Liver (tissue), 9 donors: ENCODE measurements around the gene PYM1. TPM values are rescaled to one million over a fixed set of nuclear protein-coding genes. Genes with fewer than 3 reads are reported as not detected.

Experiments used
- DNase-seq: peaks from one replicate; pipeline ENCODE4 v3.0.0-alpha.2; 2017; ENCODE audit warnings: low spot score
- H3K27ac ChIP-seq, 2 donors: one replicate each; pipeline ENCODE4 v1.7.0; 2013; ENCODE audit warnings: inconsistent platforms in 2 of 2, low read length in 2 of 2, control low read depth in 1 of 2, low read depth in 1 of 2, mild to moderate bottlenecking in 1 of 2
- H3K27me3 ChIP-seq, 4 donors: one replicate each; pipeline versions ENCODE4 v1.6.1 to v1.7.0; 2013; ENCODE audit warnings: low read length in 3 of 4, inconsistent platforms in 1 of 4, mild to moderate bottlenecking in 1 of 4, moderate library complexity in 1 of 4; ENCODE audit not compliant: control insufficient read depth in 4 of 4, insufficient read depth in 4 of 4
- H3K36me3 ChIP-seq, 4 donors: one replicate each; pipeline versions ENCODE4 v1.6.1 to v1.7.0; 2013; ENCODE audit warnings: low read length in 3 of 4, mild to moderate bottlenecking in 3 of 4, low read depth in 1 of 4, moderate library complexity in 1 of 4; ENCODE audit not compliant: control insufficient read depth in 4 of 4, insufficient read depth in 3 of 4
- H3K4me1 ChIP-seq, 4 donors: one replicate each; pipeline versions ENCODE4 v1.6.1 to v1.7.0; 2013; ENCODE audit warnings: low read length in 3 of 4, mild to moderate bottlenecking in 3 of 4, moderate library complexity in 1 of 4; ENCODE audit not compliant: control insufficient read depth in 4 of 4, insufficient read depth in 4 of 4
- H3K4me3 ChIP-seq, 3 donors: one replicate each; pipeline versions ENCODE4 v1.6.1 to v1.7.0; 2013; ENCODE audit warnings: low read length in 3 of 3, control low read depth in 1 of 3, low read depth in 1 of 3, mild to moderate bottlenecking in 1 of 3
- H3K9ac ChIP-seq, 2 donors: one replicate each; pipeline ENCODE4 v1.7.0; 2013; ENCODE audit warnings: low read length in 2 of 2, mild to moderate bottlenecking in 2 of 2, moderate library complexity in 2 of 2, control low read depth in 1 of 2, low read depth in 1 of 2
- H3K9me3 ChIP-seq, 4 donors: one replicate each; pipeline versions ENCODE4 v1.6.1 to v1.7.0; 2013; ENCODE audit warnings: low read length in 3 of 4; ENCODE audit not compliant: control insufficient read depth in 4 of 4
- ATF3 ChIP-seq: IDR thresholded peaks from 2 replicates; pipeline ENCODE4 v1.6.1; 2016; ENCODE audit warnings: antibody characterized with exemption
- EGR1 ChIP-seq, 2 donors: IDR thresholded peaks; 2 replicates each; pipeline ENCODE4 v1.6.1; 2016 to 2018; ENCODE audit warnings: antibody characterized with exemption in 2 of 2, low read depth in 2 of 2
- FOXA1 ChIP-seq: IDR thresholded peaks from 2 replicates; pipeline ENCODE4 v1.6.1; 2016; ENCODE audit warnings: antibody characterized with exemption
- FOXA2 ChIP-seq: IDR thresholded peaks from 2 replicates; pipeline ENCODE4 v1.6.1; 2016; ENCODE audit warnings: antibody characterized with exemption
- GABPA ChIP-seq, 2 donors: IDR thresholded peaks in 1 of 2; conservative IDR thresholded peaks in 1 of 2; 2 replicates each; pipeline ENCODE4 v1.6.1; 2016; ENCODE audit warnings: antibody characterized with exemption in 2 of 2, mild to moderate bottlenecking in 1 of 2, moderate library complexity in 1 of 2
- HNF4G ChIP-seq: IDR thresholded peaks from 2 replicates; pipeline ENCODE4 v1.6.1; 2016; ENCODE audit warnings: antibody characterized with exemption
- JUND ChIP-seq, 2 donors: IDR thresholded peaks; 2 replicates each; pipeline ENCODE4 v1.6.1; 2016; ENCODE audit warnings: antibody characterized with exemption in 2 of 2
- MAX ChIP-seq: IDR thresholded peaks from 2 replicates; pipeline ENCODE4 v1.6.1; 2016; ENCODE audit warnings: antibody characterized with exemption
- RAD21 ChIP-seq, 2 donors: IDR thresholded peaks; 2 replicates each; pipeline ENCODE4 v1.6.1; 2016; ENCODE audit warnings: antibody characterized with exemption in 2 of 2, mild to moderate bottlenecking in 2 of 2
- REST ChIP-seq: IDR thresholded peaks from 2 replicates; pipeline ENCODE4 v1.6.1; 2016; ENCODE audit warnings: antibody characterized with exemption, mild to moderate bottlenecking
- RXRA ChIP-seq, 2 donors: IDR thresholded peaks; 2 replicates each; pipeline ENCODE4 v1.6.1; 2017 to 2018; ENCODE audit warnings: antibody characterized with exemption in 2 of 2, mild to moderate bottlenecking in 1 of 2
- SP1 ChIP-seq: IDR thresholded peaks from 2 replicates; pipeline ENCODE4 v1.6.1; 2018; ENCODE audit warnings: antibody characterized with exemption, mild to moderate bottlenecking
- TAF1 ChIP-seq: conservative IDR thresholded peaks from 2 replicates; pipeline ENCODE4 v1.6.1; 2016; ENCODE audit warnings: antibody characterized with exemption, mild to moderate bottlenecking
- ZBTB33 ChIP-seq: IDR thresholded peaks from 2 replicates; pipeline ENCODE4 v1.6.1; 2016; ENCODE audit warnings: antibody characterized with exemption
- WGBS: extraction: QIAGEN DNeasy Blood & Tissue Kit; methylation state at CpG from one replicate; pipeline ENCODE4 v1.1.7; 2013; 5-methylcytosine and 5-hydroxymethylcytosine counted together
- polyA plus RNA-seq, 2 donors: library from polyadenylated mRNA; stranded (reverse) in 1 of 2; unstranded in 1 of 2; fragments of 200-250 nt in 1 of 2; fragments of >200 nt in 1 of 2; fragmentation: Nextera tagmentation in 1 of 2; extraction: Ambion mirVana in 1 of 2; gene quantifications; one replicate each; pipeline versions ENCODE4 v1.2.1 to v1.2.3, GENCODE V29; 2013 to 2015
- total RNA-seq, 2 donors: library from RNA; depleted of rRNA; stranded (reverse); fragments of >200 nt; gene quantifications; one replicate each; pipeline ENCODE4 v1.2.3, GENCODE V29; 2014
- donor health status: healthy.
- donor health status: healthy.
- donor health status: healthy.
- donor health status: healthy.
- donor health status: healthy.

The PYM1 gene
- total and polyA plus RNA-seq, 4 donors = 16.7 to 29.4 (median 21.3) TPM

- TF ChIP-seq ZBTB33 (no peak), JUND (IDR thresholded peaks at IDR 0.05) (no peak), MAX (no peak), EGR1 (IDR thresholded peaks at IDR 0.05; ENCODE audit: low read depth in 2 of 2) (no peak), TAF1 (no peak), ATF3 (no peak)
Measured at GRCh38 chr12:55965240-55965639, 37.5 kb upstream of the PYM1 start (continued).

GRCh38 chr12:55963760-55964159 lies 36.1 kb upstream of the PYM1 start:
- 88% methylated on average over 2 of the region's 2 CpGs for WGBS

More at GRCh38 chr12:55963760-55964159, 36.1 kb upstream of the PYM1 start:
- Histone ChIP-seq H3K4me1 (peaks cover 7 to 17% (median 11%) of the 10 kb centered on the region in 4 donors), H3K9ac (no peak overlapping the region), H3K4me3 (no peak overlapping the region), H3K27me3 (no peaks in the 10 kb centered on the region), H3K9me3 (no peaks in the 10 kb centered on the region), H3K27ac (no peak overlapping the region), H3K36me3 (no peaks in the 10 kb centered on the region)
- DNase-seq = no peak
- no peak for TF ChIP-seq RAD21 (IDR thresholded peaks at IDR 0.05)
- no peak for TF ChIP-seq TAF1
- no peak for TF ChIP-seq FOXA1
- TF ChIP-seq JUND (IDR thresholded peaks at IDR 0.05) = no peak
- TF ChIP-seq SP1 = no peak
- TF ChIP-seq FOXA2 = no peak
- TF ChIP-seq HNF4G = no peak
- TF ChIP-seq RXRA (IDR thresholded peaks at IDR 0.05) = no peak
- TF ChIP-seq REST = no peak
- TF ChIP-seq GABPA (IDR thresholded peaks at IDR 0.05 in 1 of 2, conservative IDR thresholded peaks at IDR 0.05 in 1 of 2) = no peak
